GM12878 (cell line): ENCODE data around the gene ARAP1. TPM values are rescaled to one million over a fixed set of nuclear protein-coding genes. Genes with fewer than 3 reads are reported as not detected.

Experiments used
- ATAC-seq: fragments of 200-7000 bp; cut with Tn5 transposase; 3 replicates; pipeline ENCODE4 v1.9.1; 2020; ENCODE audit warnings: mild to moderate bottlenecking, moderate library complexity
- BruUV-seq: library from RNA; stranded (reverse); fragments of 400-500 nt; replicated peaks from 2 replicates; lab custom pipeline; 2021; lab: Mats Ljungman, UMichigan
- CTCF ChIA-PET: fragments of 300-600 bp; sonication (Branson Sonifier 250); formaldehyde crosslinking; extraction: SDS; loops from one replicate; lab custom pipeline; 2021; ENCODE audit warnings: inconsistent platforms; lab: Yijun Ruan, JAX
- POLR2A ChIA-PET: fragments of 350-600 bp; formaldehyde crosslinking; extraction: SDS; loops from one replicate; lab custom pipeline; 2021; ENCODE audit warnings: inconsistent platforms; lab: Charles Lee
- RAD21 ChIA-PET: fragments of 300-600 bp; sonication (Branson Sonifier 250); formaldehyde crosslinking; loops from one replicate; lab custom pipeline; 2023; ENCODE audit warnings: antibody characterized with exemption; ENCODE audit not compliant: unreplicated experiment; lab: Charles Lee
- SMC1A ChIA-PET: fragments of 300-600 bp; sonication (Branson Sonifier 250); formaldehyde crosslinking; loops from one replicate; lab custom pipeline; 2023; ENCODE audit not compliant: unreplicated experiment, uncharacterized antibody; lab: Charles Lee
- DNase-seq: peaks from one replicate; pipeline ENCODE4 v3.0.0-alpha.2; 2011; ENCODE audit warnings: low read depth, low spot score
- FAIRE-seq: peaks from 3 replicates; lab custom pipeline; 2011; peaks lifted over from hg19 to GRCh38; lab: Jason Lieb, UNC
- H2AFZ ChIP-seq: 2 replicates; pipeline ENCODE4 v1.6.0; 2011; ENCODE audit warnings: low read depth, low read length, control low read depth; ENCODE audit not compliant: control insufficient read depth
- H3K27ac ChIP-seq: 2 replicates; pipeline ENCODE4 v1.5.1; 2011; ENCODE audit warnings: control low read depth; ENCODE audit not compliant: control insufficient read depth, insufficient read depth
- H3K27me3 ChIP-seq, 2 experiments: replicated peaks in 1 of 2; 2 replicates each; pipeline versions ENCODE4 v1.6.0 to v1.6.1; 2011; ENCODE audit warnings: low read length in 1 of 2; ENCODE audit not compliant: control insufficient read depth in 2 of 2, insufficient read depth in 2 of 2
- H3K36me3 ChIP-seq, 2 experiments: 2 replicates each; pipeline ENCODE4 v1.5.1; 2011; ENCODE audit warnings: low read length in 1 of 2; ENCODE audit not compliant: control insufficient read depth in 2 of 2, insufficient read depth in 2 of 2
- H3K4me1 ChIP-seq: 2 replicates; pipeline ENCODE4 v1.6.1; 2011; ENCODE audit warnings: mild to moderate bottlenecking, low read length, moderate library complexity, mixed read lengths; ENCODE audit not compliant: control insufficient read depth, insufficient read depth
- H3K4me2 ChIP-seq: 2 replicates; pipeline ENCODE4 v1.6.0; 2011; ENCODE audit warnings: control low read depth; ENCODE audit not compliant: control insufficient read depth, insufficient read depth
- H3K4me3 ChIP-seq: fragments of 200-600 bp; sonication (generic); 2 replicates; pipeline ENCODE4 v1.5.1; 2016
- H3K79me2 ChIP-seq: 2 replicates; pipeline ENCODE4 v1.6.0; 2011; ENCODE audit warnings: low read length; ENCODE audit not compliant: control insufficient read depth, insufficient read depth
- H3K9ac ChIP-seq: 2 replicates; pipeline ENCODE4 v1.8.0; 2011; ENCODE audit warnings: low read length, control low read depth, mixed read lengths; ENCODE audit not compliant: control insufficient read depth, insufficient read depth
- H3K9me3 ChIP-seq: replicated peaks from 3 replicates; pipeline ENCODE4 v1.5.1; 2011; ENCODE audit warnings: mild to moderate bottlenecking, low read length; ENCODE audit not compliant: control insufficient read depth, insufficient read depth
- H4K20me1 ChIP-seq: 2 replicates; pipeline ENCODE4 v1.6.0; 2011; ENCODE audit not compliant: control insufficient read depth, insufficient read depth
- CEBPB ChIP-seq, 2 experiments: fragments of 150-350 bp in 1 of 2; IDR thresholded peaks; 2 replicates each; pipeline ENCODE4 v1.6.1; 2012 to 2014; ENCODE audit warnings: low read depth in 2 of 2, low read length in 2 of 2, borderline replicate concordance in 1 of 2, inconsistent platforms in 1 of 2
- IRF5 ChIP-seq: fragments of 450-650 bp; IDR thresholded peaks from 2 replicates; pipeline ENCODE4 v1.6.1; 2017; ENCODE audit warnings: borderline replicate concordance
- LARP7 ChIP-seq: fragments of 450-650 bp; IDR thresholded peaks from 2 replicates; pipeline ENCODE4 v1.6.1; 2017; ENCODE audit warnings: mild to moderate bottlenecking
- SP1 ChIP-seq: IDR thresholded peaks from one replicate; pipeline ENCODE4 v1.6.1; 2011; ENCODE audit warnings: low read depth, low read length
- SPI1 ChIP-seq: IDR thresholded peaks from 2 replicates; pipeline ENCODE4 v1.6.1; 2011; ENCODE audit warnings: low read depth, mild to moderate bottlenecking, low read length, moderate library complexity, borderline replicate concordance; ENCODE audit not compliant: insufficient read depth
- ZBTB11 ChIP-seq: fragments of 450-650 bp; formaldehyde crosslinking; IDR thresholded peaks from 2 replicates; pipeline ENCODE4 v1.5.0; 2022; ENCODE audit warnings: mild to moderate bottlenecking, missing genetic modification characterization
- WGBS: methylation state at CpG from one replicate; pipeline ENCODE4 v1.1.6; 2016; ENCODE audit warnings: low lambda C conversion rate; ENCODE audit not compliant: insufficient replicate concordance, insufficient coverage; ENCODE audit errors: missing lambda C conversion rate; 5-methylcytosine and 5-hydroxymethylcytosine counted together
- in situ Hi-C: fragments of 300-500 bp; cut with MboI; formaldehyde crosslinking; loops from 9 replicates; pipeline ENCODE4 v1.14.3; 2018; ENCODE audit warnings: mixed read lengths
- intact Hi-C: fragments of 100-400 bp; cut with micrococcal nuclease; formaldehyde crosslinking; loops from one replicate; pipeline ENCODE4 v1.14.2; 2022; ENCODE audit not compliant: unreplicated experiment
- polyA plus RNA-seq, 11 experiments: library from polyadenylated mRNA; depleted of rRNA in 4 of 11; unstranded in 6 of 11; stranded (reverse) in 5 of 11; fragments of >200 nt; fragmentation: Nextera tagmentation in 4 of 11; fragmentation: Illumina TruSeq in 1 of 11; extraction: Ambion mirVana in 4 of 11; extraction: Trizol in 1 of 11; gene quantifications; 1 replicate in 1 of 11; 2 replicates in 10 of 11; pipeline versions ENCODE4 v1.2.1 to v1.2.3, GENCODE V29; 2011 to 2016; ENCODE audit warnings: inconsistent platforms in 2 of 11, missing spikeins in 2 of 11, low read depth in 1 of 11
- total RNA-seq, 4 experiments: library from RNA; depleted of rRNA in 3 of 4; stranded (reverse); fragments of >200 nt in 3 of 4; fragmentation: Illumina TruSeq in 1 of 4; extraction: Trizol in 1 of 4; gene quantifications; 2 replicates each; pipeline versions ENCODE4 v1.2.1 to v1.2.3, GENCODE V29; 2013 to 2021
- TF ChIP-seq, protein P1 (sequence below): IDR thresholded peaks from 2 replicates; pipeline ENCODE4 v1.6.1; 2012; ENCODE audit warnings: low read length, inconsistent platforms

The ARAP1 gene
- total and polyA plus RNA-seq, 10 of the 15 experiments (the other 5 are each of a cell fraction or from before 2014, with no cell fraction given), result 0.55 to 102 (median 51.0) TPM

DNA sequence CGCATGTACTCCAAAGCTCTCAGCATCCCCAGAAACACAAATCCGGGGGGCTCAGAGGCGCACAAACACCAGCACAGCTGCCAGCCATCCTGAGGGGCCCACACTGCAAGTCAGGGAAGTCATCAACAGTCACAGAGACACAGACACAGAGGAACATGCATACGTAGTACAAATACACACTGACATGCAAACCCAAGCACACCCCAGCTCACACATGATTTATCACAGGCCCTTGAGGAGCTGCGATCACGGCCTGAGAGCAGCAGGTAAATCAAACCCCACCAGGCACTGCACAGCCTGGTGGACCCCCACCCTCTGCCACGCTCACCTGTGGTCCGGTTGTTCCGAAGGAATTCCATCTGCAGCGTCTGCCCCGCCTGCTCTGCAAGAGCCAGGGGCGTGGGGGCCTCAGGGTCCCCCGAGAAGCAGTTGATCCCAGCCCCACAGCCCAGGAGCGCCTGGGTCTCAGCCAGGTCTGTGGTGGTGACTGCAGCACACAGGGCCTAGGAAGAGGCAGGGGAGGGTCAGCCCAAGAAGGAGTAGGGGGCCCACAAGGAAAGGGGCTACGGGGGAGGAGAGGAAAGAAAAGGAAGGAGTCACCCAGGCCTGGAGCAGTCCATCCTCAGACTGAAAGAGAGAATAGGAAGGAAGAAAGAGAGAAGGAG is 49.5 kb downstream of the ARAP1 start:
- Histone ChIP-seq H3K79me2 (no peaks in the 10 kb centered on the region), H2AFZ (no peak overlapping the region), H3K4me1 (peaks cover 8% of the 10 kb centered on the region), H3K9ac (no peak overlapping the region), H3K27ac (no peak overlapping the region), H3K9me3 (no peaks in the 10 kb centered on the region), H3K36me3 (peaks cover 40 to 52% of the 10 kb centered on the region in 2 experiments), H4K20me1 (no peaks in the 10 kb centered on the region), H3K4me2 (no peak overlapping the region), H3K4me3 (no peak overlapping the region), H3K27me3 (no peaks in the 10 kb centered on the region)
- intact Hi-C loops (no loop called here), in situ Hi-C loops (no loop called here)
- RAD21 ChIA-PET, result interaction anchor here (1.4 kb wide), 1 partner anchor 16 kb away, joined by 3 read pairs; no protein-coding TSS in a partner anchor
- WGBS, result 93% methylated on average over 15 of the region's 15 CpGs
- POLR2A ChIA-PET, result interaction anchor here (0.6 kb wide), 3 partner anchors 13 to 441 kb away, joined by 3 to 6 read pairs (median 4); no protein-coding TSS in a partner anchor
- DNase-seq (no peak), FAIRE-seq (no peak), ATAC-seq (no peak)
- SMC1A ChIA-PET, result interaction anchor here (1.2 kb wide), 1 partner anchor 90 kb away, joined by 4 read pairs; no protein-coding TSS in a partner anchor
- BruUV-seq, result no TSS peak
- CTCF ChIA-PET, result interaction anchor here (0.5 to 1.7 kb wide), 3 partner anchors 18 to 913 kb away, joined by 3 to 7 read pairs (median 6); partner anchors contain the start of gene STARD10
- TF ChIP-seq ZBTB11 (CRISPR knock-in tag) (no peak), IRF5 (no peak), CEBPB (IDR thresholded peaks at IDR 0.05; ENCODE audit: borderline replicate concordance in 1 of 2, low read depth in 2 of 2, low read length in 2 of 2) (no peak), SP1 (no peak), LARP7 (no peak), SPI1 (no peak)
- TF ChIP-seq, protein P1, sequence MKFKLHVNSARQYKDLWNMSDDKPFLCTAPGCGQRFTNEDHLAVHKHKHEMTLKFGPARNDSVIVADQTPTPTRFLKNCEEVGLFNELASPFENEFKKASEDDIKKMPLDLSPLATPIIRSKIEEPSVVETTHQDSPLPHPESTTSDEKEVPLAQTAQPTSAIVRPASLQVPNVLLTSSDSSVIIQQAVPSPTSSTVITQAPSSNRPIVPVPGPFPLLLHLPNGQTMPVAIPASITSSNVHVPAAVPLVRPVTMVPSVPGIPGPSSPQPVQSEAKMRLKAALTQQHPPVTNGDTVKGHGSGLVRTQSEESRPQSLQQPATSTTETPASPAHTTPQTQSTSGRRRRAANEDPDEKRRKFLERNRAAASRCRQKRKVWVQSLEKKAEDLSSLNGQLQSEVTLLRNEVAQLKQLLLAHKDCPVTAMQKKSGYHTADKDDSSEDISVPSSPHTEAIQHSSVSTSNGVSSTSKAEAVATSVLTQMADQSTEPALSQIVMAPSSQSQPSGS, result no peak
